ENCODE data around the gene MOG. TPM values are rescaled to one million over a fixed set of nuclear protein-coding genes. Genes with fewer than 3 reads are reported as not detected.

MOG gene
- polyA plus RNA-seq, 1 of the 3 experiments (the other 2 are of a cell fraction), result not detected

DNA sequence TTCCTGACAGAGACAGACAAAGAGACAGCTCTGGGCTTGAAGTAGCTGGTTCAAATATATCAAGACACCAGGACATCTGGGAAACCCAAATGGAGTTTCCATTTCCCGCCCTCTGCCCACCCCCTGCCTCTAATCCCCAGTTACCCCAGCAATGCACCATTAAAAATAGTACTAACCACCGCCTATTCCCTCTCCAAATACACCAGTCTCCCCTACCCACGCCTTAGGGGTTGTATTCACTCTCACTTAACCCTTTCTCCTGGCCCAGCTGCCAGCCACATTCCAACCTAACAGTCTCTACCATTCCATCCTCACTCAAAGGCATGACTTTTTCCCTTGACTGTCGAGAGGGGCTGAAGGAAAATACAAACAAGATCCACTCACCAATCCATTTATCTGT, 46.4 kb upstream of the MOG start:
- H4K20me1 ChIP-seq (ENCODE audit: insufficient read depth), result no peaks in the 10 kb centered on the region
- peaks cover 36 to 66% of the 10 kb centered on the region in 2 experiments for H3K36me3 ChIP-seq (replicated peaks in 1 of 2; ENCODE audit: control insufficient read depth in 1 of 2, insufficient read depth in 2 of 2, low read length in 1 of 2)
- H3F3A ChIP-seq (replicated peaks; ENCODE audit: insufficient read depth), result no peaks in the 10 kb centered on the region
- H3K9ac ChIP-seq, result no peak overlapping the region
- H3K9me2 ChIP-seq, result no peaks in the 10 kb centered on the region
- no peaks in the 10 kb centered on the region for H3K79me2 ChIP-seq (ENCODE audit: insufficient read depth)
- CTCF ChIA-PET, result interaction anchor here (1.2 to 2.2 kb wide), 2 partner anchors 21 to 40 kb away, joined by 3 to 6 read pairs; no protein-coding TSS in a partner anchor
- no peaks in the 10 kb centered on the region for H3K9me3 ChIP-seq
- no peak overlapping the region for H3K4me2 ChIP-seq
- WGBS (ENCODE audit: low lambda C conversion rate), result 87% methylated on average over 4 of the region's 4 CpGs
- POLR2A ChIA-PET, result no interaction called here
- no peak overlapping the region for H2AFZ ChIP-seq (ENCODE audit: low read depth)
- H3K27me3 ChIP-seq (ENCODE audit: insufficient read depth), result no peaks in the 10 kb centered on the region
- H3K4me1 ChIP-seq (ENCODE audit: control insufficient read depth in 1 of 2, insufficient read depth in 2 of 2, low read depth in 1 of 2, low read length in 1 of 2), result no peaks in the 10 kb centered on the region
- no peak overlapping the region for H3K4me3 ChIP-seq (ENCODE audit: low read depth in 2 of 2, low read length in 1 of 2)
- TF ChIP-seq CHD2 (IDR thresholded peaks at IDR 0.05; ENCODE audit: low read length, partially characterized antibody) (no peak), EP300 (IDR thresholded peaks at IDR 0.05; ENCODE audit: borderline replicate concordance in 1 of 2, low read depth in 1 of 2, low read length in 1 of 2) (no peak), YY1 (IDR thresholded peaks at IDR 0.05; ENCODE audit: low read depth) (no peak), TEAD4 (IDR thresholded peaks at IDR 0.05; ENCODE audit: borderline replicate concordance, insufficient read depth) (no peak), RFX5 (IDR thresholded peaks at IDR 0.05; ENCODE audit: low read length) (no peak), SMC3 (IDR thresholded peaks at IDR 0.05; ENCODE audit: low read depth, low read length) (no peak), GATA2 (CRISPR knock-in tag; IDR thresholded peaks at IDR 0.05) (no peak), FOXJ3 (CRISPR knock-in tag; IDR thresholded peaks at IDR 0.05) (no peak), JUND (IDR thresholded peaks at IDR 0.05) (no peak), RXRA (IDR thresholded peaks at IDR 0.05; ENCODE audit: borderline replicate concordance, low read depth) (no peak), GABPA (IDR thresholded peaks at IDR 0.05; ENCODE audit: low read depth) (no peak), EZH2phosphoT487 (IDR thresholded peaks at IDR 0.05; ENCODE audit: borderline replicate concordance, low read depth) (no peak), MXI1 (IDR thresholded peaks at IDR 0.05; ENCODE audit: low read depth, low read length) (no peak), TCF12 (IDR thresholded peaks at IDR 0.05) (no peak), NRF1 (IDR thresholded peaks at IDR 0.05; ENCODE audit: low read depth, low read length) (no peak), RCOR1 (IDR thresholded peaks at IDR 0.05; ENCODE audit: low read length) (no peak)
- TF ChIP-seq, protein P1, sequence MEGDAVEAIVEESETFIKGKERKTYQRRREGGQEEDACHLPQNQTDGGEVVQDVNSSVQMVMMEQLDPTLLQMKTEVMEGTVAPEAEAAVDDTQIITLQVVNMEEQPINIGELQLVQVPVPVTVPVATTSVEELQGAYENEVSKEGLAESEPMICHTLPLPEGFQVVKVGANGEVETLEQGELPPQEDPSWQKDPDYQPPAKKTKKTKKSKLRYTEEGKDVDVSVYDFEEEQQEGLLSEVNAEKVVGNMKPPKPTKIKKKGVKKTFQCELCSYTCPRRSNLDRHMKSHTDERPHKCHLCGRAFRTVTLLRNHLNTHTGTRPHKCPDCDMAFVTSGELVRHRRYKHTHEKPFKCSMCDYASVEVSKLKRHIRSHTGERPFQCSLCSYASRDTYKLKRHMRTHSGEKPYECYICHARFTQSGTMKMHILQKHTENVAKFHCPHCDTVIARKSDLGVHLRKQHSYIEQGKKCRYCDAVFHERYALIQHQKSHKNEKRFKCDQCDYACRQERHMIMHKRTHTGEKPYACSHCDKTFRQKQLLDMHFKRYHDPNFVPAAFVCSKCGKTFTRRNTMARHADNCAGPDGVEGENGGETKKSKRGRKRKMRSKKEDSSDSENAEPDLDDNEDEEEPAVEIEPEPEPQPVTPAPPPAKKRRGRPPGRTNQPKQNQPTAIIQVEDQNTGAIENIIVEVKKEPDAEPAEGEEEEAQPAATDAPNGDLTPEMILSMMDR (IDR thresholded peaks at IDR 0.05), result no peak
- TF ChIP-seq, protein P2, sequence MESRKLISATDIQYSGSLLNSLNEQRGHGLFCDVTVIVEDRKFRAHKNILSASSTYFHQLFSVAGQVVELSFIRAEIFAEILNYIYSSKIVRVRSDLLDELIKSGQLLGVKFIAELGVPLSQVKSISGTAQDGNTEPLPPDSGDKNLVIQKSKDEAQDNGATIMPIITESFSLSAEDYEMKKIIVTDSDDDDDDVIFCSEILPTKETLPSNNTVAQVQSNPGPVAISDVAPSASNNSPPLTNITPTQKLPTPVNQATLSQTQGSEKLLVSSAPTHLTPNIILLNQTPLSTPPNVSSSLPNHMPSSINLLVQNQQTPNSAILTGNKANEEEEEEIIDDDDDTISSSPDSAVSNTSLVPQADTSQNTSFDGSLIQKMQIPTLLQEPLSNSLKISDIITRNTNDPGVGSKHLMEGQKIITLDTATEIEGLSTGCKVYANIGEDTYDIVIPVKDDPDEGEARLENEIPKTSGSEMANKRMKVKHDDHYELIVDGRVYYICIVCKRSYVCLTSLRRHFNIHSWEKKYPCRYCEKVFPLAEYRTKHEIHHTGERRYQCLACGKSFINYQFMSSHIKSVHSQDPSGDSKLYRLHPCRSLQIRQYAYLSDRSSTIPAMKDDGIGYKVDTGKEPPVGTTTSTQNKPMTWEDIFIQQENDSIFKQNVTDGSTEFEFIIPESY (IDR thresholded peaks at IDR 0.05; ENCODE audit: borderline replicate concordance, low read depth), result no peak
- TF ChIP-seq, protein P3, sequence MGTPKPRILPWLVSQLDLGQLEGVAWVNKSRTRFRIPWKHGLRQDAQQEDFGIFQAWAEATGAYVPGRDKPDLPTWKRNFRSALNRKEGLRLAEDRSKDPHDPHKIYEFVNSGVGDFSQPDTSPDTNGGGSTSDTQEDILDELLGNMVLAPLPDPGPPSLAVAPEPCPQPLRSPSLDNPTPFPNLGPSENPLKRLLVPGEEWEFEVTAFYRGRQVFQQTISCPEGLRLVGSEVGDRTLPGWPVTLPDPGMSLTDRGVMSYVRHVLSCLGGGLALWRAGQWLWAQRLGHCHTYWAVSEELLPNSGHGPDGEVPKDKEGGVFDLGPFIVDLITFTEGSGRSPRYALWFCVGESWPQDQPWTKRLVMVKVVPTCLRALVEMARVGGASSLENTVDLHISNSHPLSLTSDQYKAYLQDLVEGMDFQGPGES (IDR thresholded peaks at IDR 0.05; ENCODE audit: low read depth, low read length), result no peak
- no peak for DNase-seq
- no peak overlapping the region for H3K27ac ChIP-seq (ENCODE audit: low read depth in 2 of 2, low read length in 1 of 2)

Measured in SK-N-SH (cell line).